Measurements from ENCODE around the gene MYOM3.

DNA sequence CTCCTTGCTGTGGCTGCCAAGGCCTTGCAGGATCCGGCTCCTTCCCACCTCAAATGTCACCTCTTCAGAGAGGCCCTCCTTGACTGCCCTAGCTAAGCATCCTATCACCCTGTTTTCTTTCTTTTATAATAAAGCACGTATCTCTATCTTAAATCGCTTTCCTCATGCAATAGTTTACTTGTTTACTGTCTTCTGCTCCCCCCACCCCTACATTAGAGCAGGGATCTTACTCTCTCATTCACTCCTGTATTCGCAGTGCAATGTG lies 36.4 kb downstream of the MYOM3 start:
- TF ChIP-seq, protein P1, sequence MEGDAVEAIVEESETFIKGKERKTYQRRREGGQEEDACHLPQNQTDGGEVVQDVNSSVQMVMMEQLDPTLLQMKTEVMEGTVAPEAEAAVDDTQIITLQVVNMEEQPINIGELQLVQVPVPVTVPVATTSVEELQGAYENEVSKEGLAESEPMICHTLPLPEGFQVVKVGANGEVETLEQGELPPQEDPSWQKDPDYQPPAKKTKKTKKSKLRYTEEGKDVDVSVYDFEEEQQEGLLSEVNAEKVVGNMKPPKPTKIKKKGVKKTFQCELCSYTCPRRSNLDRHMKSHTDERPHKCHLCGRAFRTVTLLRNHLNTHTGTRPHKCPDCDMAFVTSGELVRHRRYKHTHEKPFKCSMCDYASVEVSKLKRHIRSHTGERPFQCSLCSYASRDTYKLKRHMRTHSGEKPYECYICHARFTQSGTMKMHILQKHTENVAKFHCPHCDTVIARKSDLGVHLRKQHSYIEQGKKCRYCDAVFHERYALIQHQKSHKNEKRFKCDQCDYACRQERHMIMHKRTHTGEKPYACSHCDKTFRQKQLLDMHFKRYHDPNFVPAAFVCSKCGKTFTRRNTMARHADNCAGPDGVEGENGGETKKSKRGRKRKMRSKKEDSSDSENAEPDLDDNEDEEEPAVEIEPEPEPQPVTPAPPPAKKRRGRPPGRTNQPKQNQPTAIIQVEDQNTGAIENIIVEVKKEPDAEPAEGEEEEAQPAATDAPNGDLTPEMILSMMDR (optimal IDR thresholded peaks at IDR 0.05 in 1 of 3, IDR thresholded peaks at IDR 0.05 in 1 of 3, conservative IDR thresholded peaks at IDR 0.05 in 1 of 3; ENCODE audit: extremely low read depth in 1 of 3, insufficient read depth in 2 of 3, low read length in 3 of 3) = no peak
- no peak for TF ChIP-seq EZH2 (IDR thresholded peaks at IDR 0.05; ENCODE audit: low read length)
